Loucy (cell line): Measurements from ENCODE around the gene KANSL3.
"Not testable (repeated sequence)": the region's sequence is repeated elsewhere in the genome, so short reads cannot be mapped to it uniquely, and the experiment has no call there.

Experiments
- H2AFZ ChIP-seq: fragments of 200-600 bp; sonication (generic); 2 replicates; pipeline ENCODE4 v1.6.0; 2016; ENCODE audit warnings: antibody characterized with exemption, mild to moderate bottlenecking, low read length, moderate library complexity
- H3F3A ChIP-seq: fragments of 200-600 bp; 2 replicates; pipeline ENCODE4 v1.6.0; 2016; ENCODE audit warnings: antibody characterized with exemption, low read depth, mild to moderate bottlenecking
- H3K27me3 ChIP-seq: fragments of 200-600 bp; sonication (generic); 2 replicates; pipeline ENCODE4 v1.6.1; 2014; ENCODE audit warnings: low read length, mild to moderate bottlenecking; ENCODE audit not compliant: insufficient read depth, poor library complexity, severe bottlenecking
- H3K36me3 ChIP-seq: fragments of 200-600 bp; sonication (generic); 2 replicates; pipeline ENCODE4 v1.6.1; 2016; ENCODE audit warnings: low read length; ENCODE audit not compliant: insufficient read depth
- H3K4me1 ChIP-seq: fragments of 200-600 bp; sonication (generic); 2 replicates; pipeline ENCODE4 v1.5.1; 2014; ENCODE audit warnings: low read length, mild to moderate bottlenecking; ENCODE audit not compliant: insufficient read depth, poor library complexity, severe bottlenecking
- H3K4me2 ChIP-seq: fragments of 200-600 bp; sonication (generic); 2 replicates; pipeline ENCODE4 v1.6.0; 2014; ENCODE audit warnings: antibody characterized with exemption, low read length, low read depth, mild to moderate bottlenecking; ENCODE audit not compliant: poor library complexity, severe bottlenecking
- H3K4me3 ChIP-seq: fragments of 200-600 bp; sonication (generic); 2 replicates; pipeline ENCODE4 v1.5.1; 2014; ENCODE audit warnings: low read length, mild to moderate bottlenecking, mixed read lengths; ENCODE audit not compliant: poor library complexity, severe bottlenecking
- H3K79me2 ChIP-seq: fragments of 200-600 bp; sonication (generic); 2 replicates; pipeline ENCODE4 v1.6.1; 2014; ENCODE audit warnings: low read length; ENCODE audit not compliant: insufficient read depth
- H3K9ac ChIP-seq: fragments of 200-600 bp; sonication (generic); 2 replicates; pipeline ENCODE4 v1.6.0; 2014; ENCODE audit warnings: mild to moderate bottlenecking, low read depth, low read length, moderate library complexity; ENCODE audit not compliant: poor library complexity, severe bottlenecking
- H3K9me2 ChIP-seq: fragments of 200-600 bp; sonication (generic); replicated peaks from 2 replicates; pipeline ENCODE4 v1.6.1; 2016; ENCODE audit warnings: low read depth, low read length, mixed read lengths
- H3K9me3 ChIP-seq: fragments of 200-600 bp; sonication (generic); 2 replicates; pipeline ENCODE4 v1.6.1; 2014; ENCODE audit warnings: mild to moderate bottlenecking, antibody characterized with exemption, low read length, low read depth; ENCODE audit not compliant: insufficient read depth
- H4K20me1 ChIP-seq: fragments of 200-600 bp; sonication (generic); 2 replicates; pipeline ENCODE4 v1.6.0; 2014; ENCODE audit warnings: antibody characterized with exemption, low read length, mild to moderate bottlenecking; ENCODE audit not compliant: insufficient read depth, poor library complexity, severe bottlenecking
- CTCF ChIP-seq: fragments of 200-600 bp; sonication (generic); conservative IDR thresholded peaks from 2 replicates; pipeline ENCODE4 v1.5.1; 2014; ENCODE audit warnings: mild to moderate bottlenecking, antibody characterized with exemption, low read length
- EZH2phosphoT487 ChIP-seq: fragments of 200-600 bp; IDR thresholded peaks from 2 replicates; pipeline ENCODE4 v1.6.1; 2018; ENCODE audit warnings: antibody characterized with exemption, mild to moderate bottlenecking, moderate library complexity, borderline replicate concordance

Gene KANSL3

GRCh38 chr2:96655526-96655925, 17.4 kb upstream of the KANSL3 start:
- Histone ChIP-seq H4K20me1 (no peaks in the 10 kb centered on the region), H3K4me3 (no peak overlapping the region), H3K27me3 (no peaks in the 10 kb centered on the region), H3K9me2 (no peaks in the 10 kb centered on the region), H3K4me1 (no peaks in the 10 kb centered on the region), H3K79me2 (no peaks in the 10 kb centered on the region), H3K36me3 (no peaks in the 10 kb centered on the region), H2AFZ (no peak overlapping the region), H3F3A (no peaks in the 10 kb centered on the region), H3K9ac (no peak overlapping the region), H3K4me2 (no peak overlapping the region), H3K9me3 (no peaks in the 10 kb centered on the region)
- TF ChIP-seq EZH2phosphoT487 (no peak), CTCF (no peak)

- not testable (repeated sequence) for H3K9me2 ChIP-seq, H3K36me3 ChIP-seq, H3K4me2 ChIP-seq, H3K9me3 ChIP-seq, H3K79me2 ChIP-seq, H3F3A ChIP-seq, H3K9ac ChIP-seq, H3K27me3 ChIP-seq, H4K20me1 ChIP-seq, H3K4me3 ChIP-seq, H2AFZ ChIP-seq, H3K4me1 ChIP-seq
These were observed 16.7 kb upstream of the KANSL3 start for GRCh38 chr2:96654791-96655190.

- Histone ChIP-seq H2AFZ (no peak overlapping the region), H3K9me2 (no peaks in the 10 kb centered on the region), H4K20me1 (no peaks in the 10 kb centered on the region), H3K4me3 (no peak overlapping the region), H3K79me2 (no peaks in the 10 kb centered on the region), H3F3A (no peaks in the 10 kb centered on the region), H3K36me3 (no peaks in the 10 kb centered on the region), H3K9me3 (no peaks in the 10 kb centered on the region), H3K4me2 (no peak overlapping the region), H3K27me3 (no peaks in the 10 kb centered on the region), H3K4me1 (no peaks in the 10 kb centered on the region), H3K9ac (no peak overlapping the region)
- no peak for TF ChIP-seq EZH2phosphoT487
- no peak for TF ChIP-seq CTCF
These were observed 13.7 kb upstream of the KANSL3 start for GRCh38 chr2:96651793-96652192.

- no peaks in the 10 kb centered on the region for H3K9me2 ChIP-seq
- no peaks in the 10 kb centered on the region for H3K4me1 ChIP-seq
- no peaks in the 10 kb centered on the region for H4K20me1 ChIP-seq
- H3F3A ChIP-seq = no peaks in the 10 kb centered on the region
- no peaks in the 10 kb centered on the region for H3K36me3 ChIP-seq
- H3K79me2 ChIP-seq = no peaks in the 10 kb centered on the region
- H2AFZ ChIP-seq = no peak overlapping the region
- no peaks in the 10 kb centered on the region for H3K9me3 ChIP-seq
- TF ChIP-seq EZH2phosphoT487 = no peak
- no peak for TF ChIP-seq CTCF
- H3K4me3 ChIP-seq = no peak overlapping the region
- no peak overlapping the region for H3K4me2 ChIP-seq
- H3K27me3 ChIP-seq = no peaks in the 10 kb centered on the region
- no peak overlapping the region for H3K9ac ChIP-seq
These were observed 11.2 kb upstream of the KANSL3 start for GRCh38 chr2:96649342-96649741.
